Raji (cell line): ENCODE measurements around the gene IGFBP2.

ENCODE experiments used
- POLR2A ChIP-seq: IDR thresholded peaks from 2 replicates; pipeline ENCODE4 v1.6.1; 2011; ENCODE audit warnings: low read depth, low read length, control low read depth; ENCODE audit not compliant: insufficient read depth

The IGFBP2 gene

GRCh38 chr2:216664593-216665034, 31.4 kb downstream of the IGFBP2 start:
- TF ChIP-seq POLR2A, result no peak

- no peak for TF ChIP-seq POLR2A
These were observed 32.0 kb downstream of the IGFBP2 start for GRCh38 chr2:216665242-216665641.

- TF ChIP-seq POLR2A, result no peak
These were observed 32.5 kb downstream of the IGFBP2 start for GRCh38 chr2:216665717-216666116.

DNA sequence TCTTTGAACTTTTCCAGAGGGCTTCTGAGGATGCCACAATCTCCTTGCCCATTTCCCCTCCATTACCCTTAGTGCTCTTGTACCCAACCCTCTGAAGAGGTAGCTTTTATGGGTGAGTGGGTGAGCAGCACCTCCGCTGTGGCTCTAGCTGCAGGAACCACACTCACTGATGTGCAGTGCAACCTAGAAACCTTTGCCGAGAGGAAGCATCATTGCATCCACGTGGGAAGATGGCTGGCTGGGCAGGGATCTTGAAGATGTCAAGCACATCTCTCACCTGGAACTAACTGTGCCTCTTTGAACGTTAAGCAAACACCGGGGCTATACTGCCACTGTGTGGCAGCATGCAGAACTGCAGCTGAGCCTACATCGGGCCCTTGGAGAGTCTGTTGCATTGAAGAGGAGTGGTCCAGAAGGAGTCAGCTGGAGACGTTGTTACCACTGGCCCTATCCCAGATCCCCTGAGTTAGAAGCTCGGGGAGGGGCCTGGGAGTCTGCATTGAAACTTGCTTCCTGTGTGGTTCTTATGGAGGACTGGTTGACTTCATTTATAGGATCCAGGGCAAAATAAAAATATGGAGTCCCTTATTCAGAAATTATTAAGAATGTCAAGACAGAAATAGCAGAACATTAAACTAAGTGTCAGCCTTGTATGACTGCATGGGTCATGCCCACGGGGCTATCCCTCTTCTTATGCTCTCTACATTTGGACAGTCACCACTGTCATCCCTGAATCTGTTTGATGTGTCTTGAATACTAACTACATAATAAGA, 33.4 kb downstream of the IGFBP2 start:
- no peak for TF ChIP-seq POLR2A

DNA sequence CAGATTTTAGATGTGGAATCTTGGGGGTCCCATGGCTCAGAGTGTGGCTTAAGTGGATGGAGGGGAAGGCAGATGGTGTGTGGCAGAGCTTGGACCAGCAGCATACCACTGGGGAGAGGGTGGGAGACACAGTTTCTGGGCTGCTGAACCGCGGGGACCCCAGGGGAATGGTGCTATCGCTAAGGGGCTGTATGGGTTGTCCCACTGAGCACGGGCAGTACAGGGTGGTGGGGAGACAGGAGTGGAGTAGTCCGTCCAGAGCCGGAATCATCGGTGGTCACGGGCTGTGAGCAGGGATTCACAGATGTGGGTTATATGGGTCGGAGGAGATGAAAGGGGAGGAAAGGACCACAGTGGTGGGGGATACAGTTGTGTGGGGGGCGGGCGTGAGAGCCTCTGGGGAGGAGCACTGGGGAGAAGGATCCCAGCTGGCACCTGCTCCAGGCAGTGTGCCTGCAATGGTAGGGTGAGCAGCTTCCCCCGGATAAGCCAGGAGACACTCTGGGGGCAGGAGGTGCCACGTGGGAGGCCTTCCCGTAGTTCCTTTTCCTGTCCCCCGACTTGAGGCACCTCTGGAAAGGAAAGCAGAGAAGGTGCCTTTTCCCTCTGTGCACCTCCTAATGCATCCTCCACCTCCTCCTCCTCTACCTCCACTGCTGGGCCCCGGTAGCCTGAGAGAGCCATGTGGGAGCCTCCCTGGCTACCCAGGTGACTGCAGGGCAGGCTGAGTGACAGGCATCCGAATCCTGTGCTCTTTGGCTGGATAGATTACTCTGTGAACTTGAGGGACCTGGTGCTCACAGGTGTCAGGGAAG, 37.3 kb downstream of the IGFBP2 start:
- TF ChIP-seq POLR2A, result no peak

GRCh38 chr2:216671081-216671411, 37.8 kb downstream of the IGFBP2 start:
- TF ChIP-seq POLR2A, result no peak

DNA sequence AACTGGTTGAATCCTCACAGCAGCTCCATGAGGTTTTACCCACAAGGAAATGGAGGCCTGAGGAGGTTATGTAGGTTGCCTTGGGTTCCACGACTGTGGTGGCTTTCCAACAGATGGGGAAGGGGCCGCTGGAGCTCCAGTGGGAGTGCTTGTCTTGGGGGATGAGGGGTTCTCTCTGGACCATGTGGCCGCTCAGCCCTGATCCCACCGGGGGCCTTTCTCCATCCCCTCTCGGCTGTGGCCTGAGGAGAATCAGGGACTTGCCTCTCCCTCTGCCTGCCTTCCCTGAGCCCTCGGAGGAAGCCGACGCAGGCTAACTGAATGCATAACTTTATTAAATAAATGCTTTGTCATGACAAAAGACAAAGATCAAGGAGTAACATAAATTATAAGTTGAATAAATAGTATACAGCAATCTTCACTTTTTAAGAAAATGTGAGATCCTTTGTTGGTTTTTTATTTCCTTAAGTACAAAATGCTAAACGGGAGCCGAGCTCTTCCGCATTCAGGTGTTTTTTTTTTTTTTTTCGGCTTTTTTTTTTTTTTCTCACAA, 38.6 kb downstream of the IGFBP2 start:
- no peak for TF ChIP-seq POLR2A

DNA sequence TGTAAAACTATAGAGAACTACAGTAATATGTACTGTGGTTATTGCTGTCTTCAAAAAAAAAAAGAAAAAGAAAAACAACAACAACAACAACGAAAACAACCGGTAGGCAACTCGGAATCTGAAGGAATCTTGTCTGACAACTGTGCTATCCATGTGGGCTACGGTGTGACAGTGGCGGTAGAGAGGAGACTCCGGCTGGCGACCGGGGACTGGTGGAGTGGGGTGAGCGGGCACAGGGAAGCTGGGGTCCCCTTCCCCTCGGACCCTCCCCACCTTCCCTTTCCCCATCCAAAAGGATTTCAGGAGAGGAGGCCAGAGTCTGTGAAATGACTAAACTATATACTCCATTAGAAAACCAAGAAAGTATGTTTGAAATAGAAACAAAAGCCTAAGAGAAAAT, 39.2 kb downstream of the IGFBP2 start:
- TF ChIP-seq POLR2A, result no peak

DNA sequence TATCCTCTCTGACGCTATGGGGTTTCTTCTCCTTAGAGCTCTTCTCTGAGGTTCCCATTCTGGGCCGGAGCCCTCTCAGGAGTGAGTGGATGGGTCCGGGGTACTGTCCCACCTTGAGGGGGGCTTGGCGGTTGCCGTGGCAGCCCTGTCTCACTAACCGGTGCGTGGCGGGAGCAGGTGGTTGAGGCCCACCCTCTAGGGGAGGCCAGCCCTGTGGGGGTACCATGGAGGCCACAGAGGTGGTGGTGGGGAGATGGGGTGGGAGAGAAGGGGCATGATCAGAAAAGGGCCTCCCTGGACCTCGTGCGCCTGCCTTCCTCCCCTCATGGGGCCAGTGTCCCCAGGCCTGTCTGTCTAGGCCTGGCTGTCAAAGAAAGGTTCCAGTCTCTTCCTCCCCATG, 39.8 kb downstream of the IGFBP2 start:
- no peak for TF ChIP-seq POLR2A

GRCh38 chr2:216673609-216674008, 40.4 kb downstream of the IGFBP2 start:
- TF ChIP-seq POLR2A, result no peak

DNA sequence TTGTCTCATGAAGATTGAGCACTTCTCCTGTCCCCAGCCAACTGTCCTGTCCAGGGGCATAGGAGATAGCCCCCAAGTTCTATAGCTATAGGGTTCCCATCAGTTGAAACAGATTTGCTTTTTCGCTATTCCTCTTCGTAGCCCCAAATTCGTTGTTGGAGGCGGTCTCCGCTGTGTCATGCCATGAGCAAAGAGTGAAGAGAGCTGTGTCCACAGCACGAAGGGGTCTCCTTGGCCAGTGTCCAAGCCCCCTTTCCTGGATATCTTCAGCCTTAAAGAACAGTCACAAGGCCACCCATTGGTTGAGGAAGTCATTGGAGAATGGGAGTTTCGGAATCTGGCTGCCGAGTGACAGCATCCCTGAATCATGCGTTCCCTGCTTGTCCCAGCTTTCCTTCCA, 41.2 kb downstream of the IGFBP2 start:
- TF ChIP-seq POLR2A, result no peak

DNA sequence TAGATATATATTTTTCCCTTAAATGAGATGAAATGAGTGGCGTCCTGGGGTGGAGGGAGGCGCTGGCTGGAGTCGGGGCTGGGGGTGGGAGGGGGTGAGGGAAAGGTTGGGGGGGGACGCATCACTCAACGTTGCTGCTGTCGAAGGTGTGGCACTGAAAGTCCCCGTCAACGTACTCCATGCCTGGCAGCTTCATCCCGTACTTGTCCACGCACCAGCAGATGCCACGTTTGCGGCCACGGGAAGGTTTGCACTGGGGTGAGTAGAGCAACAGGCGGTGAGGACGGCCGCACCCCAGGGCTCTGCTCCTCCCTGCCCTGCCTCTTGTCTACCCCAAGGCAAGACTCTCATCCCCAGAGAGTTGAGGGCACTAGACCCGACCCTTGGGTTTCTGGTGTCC, 43.4 kb downstream of the IGFBP2 start:
- TF ChIP-seq POLR2A, result no peak

GRCh38 chr2:216677439-216678097, 44.3 kb downstream of the IGFBP2 start:
- TF ChIP-seq POLR2A, result no peak

DNA sequence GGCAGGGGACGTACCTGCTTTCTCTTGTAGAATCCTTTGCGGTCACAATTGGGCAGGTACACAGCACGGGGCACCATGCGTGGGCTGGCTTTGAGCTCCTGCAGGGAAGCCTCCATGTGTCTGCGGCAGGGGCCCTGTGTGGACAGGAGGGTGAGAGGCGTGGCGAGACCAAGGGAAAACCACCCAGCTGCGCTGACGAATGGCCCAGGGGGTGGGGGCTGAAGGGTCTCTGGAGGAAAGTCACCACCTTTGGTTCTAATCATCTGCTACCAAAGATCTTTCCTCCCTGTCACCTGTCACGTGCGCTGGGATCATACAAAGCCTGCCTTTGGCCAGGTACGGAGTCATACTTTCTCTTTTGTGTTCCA, 44.9 kb downstream of the IGFBP2 start:
- no peak for TF ChIP-seq POLR2A

- TF ChIP-seq POLR2A, result no peak
These were observed 45.8 kb downstream of the IGFBP2 start for GRCh38 chr2:216678813-216679657.
